Endothelial cell of umbilical vein (primary cell): Measurements from ENCODE around the gene KRTAP4-9.
"Not testable (repeated sequence)": the region's sequence is repeated elsewhere in the genome, so short reads cannot be mapped to it uniquely, and the experiment has no call there.

Experiments used
- CTCF ChIP-seq, 2 donors: IDR thresholded peaks; 1 replicate in 1 of 2; 2 replicates in 1 of 2; pipeline ENCODE4 v1.5.1; 2011; ENCODE audit warnings: low read length in 2 of 2, mild to moderate bottlenecking in 2 of 2, moderate library complexity in 2 of 2, control low read depth in 1 of 2, inconsistent platforms in 1 of 2, low read depth in 1 of 2; ENCODE audit not compliant: insufficient read depth in 1 of 2; ENCODE audit errors: extremely low read depth in 1 of 2
- POLR2A ChIP-seq: IDR thresholded peaks from 2 replicates; pipeline ENCODE4 v1.6.1; 2012; ENCODE audit warnings: low read depth, mild to moderate bottlenecking, control low read depth, low read length

- not testable (repeated sequence) for TF ChIP-seq CTCF (IDR thresholded peaks at IDR 0.05; ENCODE audit: extremely low read depth in 1 of 2, insufficient read depth in 1 of 2, low read depth in 1 of 2, low read length in 2 of 2); POLR2A
Measured at GRCh38 chr17:41083427-41083826, 21.8 kb upstream of the KRTAP4-9 start.
